Tibial nerve (tissue), 3 donors: Measurements from ENCODE around the gene ARRB2.

ENCODE experiments used
- CTCF ChIP-seq, 5 experiments: fragments of 200-600 bp in 3 of 5; fragments of 450-650 bp in 2 of 5; sonication (generic) in 3 of 5; IDR thresholded peaks; one replicate each; pipeline ENCODE4 v1.5.1; 2016 to 2019; ENCODE audit warnings: antibody characterized with exemption in 5 of 5, mild to moderate bottlenecking in 3 of 5, moderate library complexity in 2 of 5
- POLR2A ChIP-seq, 2 donors: fragments of 450-650 bp; IDR thresholded peaks; one replicate each; pipeline ENCODE4 v1.6.1; 2017; ENCODE audit warnings: antibody characterized with exemption in 2 of 2, mild to moderate bottlenecking in 2 of 2, moderate library complexity in 2 of 2

GRCh38 chr17:4769628-4770027 is 59.2 kb downstream of the ARRB2 start:
- TF ChIP-seq POLR2A (IDR thresholded peaks at IDR 0.05) (no peak), CTCF (IDR thresholded peaks at IDR 0.05) (no peak)
